ENCODE results near the gene VSTM2L. TPM values are rescaled to one million over a fixed set of nuclear protein-coding genes. Genes with fewer than 3 reads are reported as not detected.

The VSTM2L gene
- polyA plus RNA-seq, 1 of the 3 experiments (the other 2 are of a cell fraction) = 5.1 TPM

- TF ChIP-seq ZBTB33 (IDR thresholded peaks at IDR 0.05; ENCODE audit: borderline replicate concordance, low read depth) = no peak
- TF ChIP-seq JUND (IDR thresholded peaks at IDR 0.05) = no peak
- TF ChIP-seq TAF1 (IDR thresholded peaks at IDR 0.05; ENCODE audit: borderline replicate concordance, low read depth, low read length) = no peak
- TF ChIP-seq YY1 (IDR thresholded peaks at IDR 0.05; ENCODE audit: low read depth) = no peak
- TF ChIP-seq MXI1 (IDR thresholded peaks at IDR 0.05; ENCODE audit: low read depth, low read length) = no peak
- TF ChIP-seq MAX (IDR thresholded peaks at IDR 0.05; ENCODE audit: low read depth) = no peak
- no peak for TF ChIP-seq EZH2phosphoT487 (IDR thresholded peaks at IDR 0.05; ENCODE audit: borderline replicate concordance, low read depth)
Observed at GRCh38 chr20:37920270-37920669, 17.3 kb downstream of the VSTM2L start (continued).

- H3K4me3 ChIP-seq (ENCODE audit: low read depth in 2 of 2, low read length in 1 of 2) = no peak overlapping the region
- H4K20me1 ChIP-seq (ENCODE audit: insufficient read depth) = no peaks in the 10 kb centered on the region
- H3K79me2 ChIP-seq (ENCODE audit: insufficient read depth) = no peaks in the 10 kb centered on the region
- H3K36me3 ChIP-seq (replicated peaks in 1 of 2; ENCODE audit: control insufficient read depth in 1 of 2, insufficient read depth in 2 of 2, low read length in 1 of 2) = no peaks in the 10 kb centered on the region
- H3K9me3 ChIP-seq = no peaks in the 10 kb centered on the region
- no CpG with 5 or more reads among the region's 1 CpG for WGBS (ENCODE audit: low lambda C conversion rate)
- no peak overlapping the region for H3K9ac ChIP-seq
- CTCF ChIA-PET = interaction anchor here (1.0 to 2.2 kb wide), 5 partner anchors 8 to 356 kb away, joined by 3 to 8 read pairs (median 3); partner anchors contain the start of gene VSTM2L
- POLR2A ChIA-PET = no interaction called here
- no peak overlapping the region for H2AFZ ChIP-seq (ENCODE audit: low read depth)
- H3K27ac ChIP-seq (ENCODE audit: low read depth in 2 of 2, low read length in 1 of 2) = no peak overlapping the region
- H3K27me3 ChIP-seq (ENCODE audit: insufficient read depth) = no peaks in the 10 kb centered on the region
- no peaks in the 10 kb centered on the region for H3F3A ChIP-seq (replicated peaks; ENCODE audit: insufficient read depth)
- no peak overlapping the region for H3K4me2 ChIP-seq
- peak; percentile 75 for DNase-seq
- H3K4me1 ChIP-seq (ENCODE audit: control insufficient read depth in 1 of 2, insufficient read depth in 2 of 2, low read depth in 1 of 2, low read length in 1 of 2) = peaks cover 14 to 38% of the 10 kb centered on the region in 2 experiments; a peak in 3 of 4 replicates
- no peaks in the 10 kb centered on the region for H3K9me2 ChIP-seq
- no peak for TF ChIP-seq YY1 (IDR thresholded peaks at IDR 0.05; ENCODE audit: low read depth)
- no peak for TF ChIP-seq SIN3A (IDR thresholded peaks at IDR 0.05; ENCODE audit: borderline replicate concordance, low read depth, low read length)
- TF ChIP-seq TCF12 (IDR thresholded peaks at IDR 0.05) = peak; percentile 36; the same call in 1 of the 2 replicates
- no peak for TF ChIP-seq ELF1 (IDR thresholded peaks at IDR 0.05)
- no peak for TF ChIP-seq NFIC (IDR thresholded peaks at IDR 0.05; ENCODE audit: borderline replicate concordance)
- no peak for TF ChIP-seq TEAD4 (IDR thresholded peaks at IDR 0.05; ENCODE audit: borderline replicate concordance, insufficient read depth)
- TF ChIP-seq NRF1 (IDR thresholded peaks at IDR 0.05; ENCODE audit: low read depth, low read length) = no peak
- no peak for TF ChIP-seq GATA2 (CRISPR knock-in tag; IDR thresholded peaks at IDR 0.05)
- TF ChIP-seq TAF1 (IDR thresholded peaks at IDR 0.05; ENCODE audit: borderline replicate concordance, low read depth, low read length) = no peak
- no peak for TF ChIP-seq IRF3 (IDR thresholded peaks at IDR 0.05; ENCODE audit: low read depth, low read length)
- TF ChIP-seq GABPA (IDR thresholded peaks at IDR 0.05; ENCODE audit: low read depth) = no peak
- TF ChIP-seq CTCF (IDR thresholded peaks at IDR 0.05) = no peak
- no peak for TF ChIP-seq RFX5 (IDR thresholded peaks at IDR 0.05; ENCODE audit: low read length)
- TF ChIP-seq FOSL2 (IDR thresholded peaks at IDR 0.05; ENCODE audit: borderline replicate concordance, low read depth) = no peak
- TF ChIP-seq EZH2phosphoT487 (IDR thresholded peaks at IDR 0.05; ENCODE audit: borderline replicate concordance, low read depth) = no peak
- no peak for TF ChIP-seq RXRA (IDR thresholded peaks at IDR 0.05; ENCODE audit: borderline replicate concordance, low read depth)
- TF ChIP-seq MEF2A (IDR thresholded peaks at IDR 0.05; ENCODE audit: borderline replicate concordance, low read depth) = no peak
- TF ChIP-seq USF1 (IDR thresholded peaks at IDR 0.05; ENCODE audit: borderline replicate concordance, low read depth) = no peak
- peak; percentile 23; the same call in 1 of the 2 replicates for TF ChIP-seq RCOR1 (IDR thresholded peaks at IDR 0.05; ENCODE audit: low read length)
- TF ChIP-seq EP300 (IDR thresholded peaks at IDR 0.05; ENCODE audit: borderline replicate concordance in 1 of 2, low read depth in 1 of 2, low read length in 1 of 2) = peak in 1 of 2 experiments; percentile 54; a peak in 1 of 4 replicates
- TF ChIP-seq FOXM1 (IDR thresholded peaks at IDR 0.05; ENCODE audit: low read depth) = no peak
Observed at GRCh38 chr20:37920679-37921322, 17.9 kb downstream of the VSTM2L start.

Data from SK-N-SH (cell line).